8988T (cell line): ENCODE results near the gene NPTN.
"Not testable (repeated sequence)": the region's sequence is repeated elsewhere in the genome, so short reads cannot be mapped to it uniquely, and the experiment has no call there.

Experiments
- DNase-seq: peaks from one replicate; pipeline ENCODE4 v3.0.0; 2011

The NPTN gene

DNA sequence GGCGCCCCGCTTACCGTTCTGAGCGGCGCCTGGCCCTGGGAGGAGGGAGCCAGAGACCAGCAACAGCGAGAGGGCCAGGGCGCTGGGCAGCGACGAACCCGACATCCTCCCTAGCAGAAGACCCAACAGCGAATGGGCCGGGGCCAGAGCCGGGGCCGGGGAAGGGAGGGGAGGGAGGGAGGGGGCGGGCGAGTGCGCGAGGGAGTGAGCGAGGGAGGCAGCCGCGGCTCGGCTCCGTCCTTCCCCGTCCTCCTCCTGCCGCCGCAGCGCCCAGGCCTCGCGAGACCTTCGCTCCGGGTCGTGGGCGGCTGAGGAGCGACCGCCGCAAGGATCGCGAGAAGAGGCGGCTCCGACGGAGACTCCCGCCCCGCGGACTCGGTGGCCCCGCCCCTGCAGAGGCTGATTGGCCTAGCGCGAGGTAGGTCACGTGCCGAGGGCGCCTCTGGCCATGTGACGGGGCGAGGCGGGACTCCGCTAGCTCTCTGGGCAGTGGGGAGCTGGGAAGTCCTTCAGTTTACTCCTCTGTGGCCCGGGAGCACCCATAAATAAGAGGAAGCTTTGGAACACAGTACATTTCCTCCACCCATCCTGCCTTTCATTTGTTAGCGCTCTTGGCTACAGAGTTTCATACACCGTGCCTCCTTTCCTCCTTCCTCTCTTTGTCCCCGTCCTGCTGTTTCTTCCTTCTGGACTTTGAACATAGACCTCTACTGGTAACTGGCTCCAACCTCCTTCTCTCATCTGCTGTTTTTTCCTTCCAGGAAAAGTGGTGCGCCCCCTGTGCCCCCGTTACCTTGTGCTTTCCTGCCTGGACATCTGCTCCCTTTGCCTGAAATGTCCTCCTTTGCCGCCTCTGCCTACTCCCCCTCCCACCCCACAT, at the start of gene NPTN:
NPTN (minus strand) TSS at position 279 of the 880 bp plus-strand sequence; CDS start at position 105, 174 bp downstream.
- peak; percentile 72 for DNase-seq

DNA sequence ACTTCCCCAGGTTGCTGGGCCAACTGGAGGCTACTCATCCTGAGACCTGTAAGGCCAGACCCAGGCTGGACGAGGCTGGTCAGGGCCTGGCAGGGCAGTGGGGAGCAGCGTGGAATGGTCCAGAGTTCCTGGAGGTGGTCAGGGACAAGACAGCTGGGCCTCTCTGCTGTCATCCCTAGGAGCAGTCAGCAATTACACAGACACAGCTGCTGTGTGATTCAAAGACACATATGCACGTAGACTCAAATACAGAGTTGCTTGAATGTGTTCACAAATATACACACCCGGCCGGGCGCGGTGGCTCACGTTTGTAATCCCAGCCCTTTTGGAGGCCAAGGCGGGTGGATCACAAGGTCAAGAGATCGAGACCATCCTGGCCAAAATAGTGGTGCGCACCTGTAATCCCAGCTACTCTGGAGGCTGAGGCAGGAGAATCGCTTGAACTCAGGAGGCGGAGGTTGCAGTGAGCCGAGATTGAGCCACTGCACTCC, 49.5 kb upstream of the NPTN start:
- no peak for DNase-seq

DNA sequence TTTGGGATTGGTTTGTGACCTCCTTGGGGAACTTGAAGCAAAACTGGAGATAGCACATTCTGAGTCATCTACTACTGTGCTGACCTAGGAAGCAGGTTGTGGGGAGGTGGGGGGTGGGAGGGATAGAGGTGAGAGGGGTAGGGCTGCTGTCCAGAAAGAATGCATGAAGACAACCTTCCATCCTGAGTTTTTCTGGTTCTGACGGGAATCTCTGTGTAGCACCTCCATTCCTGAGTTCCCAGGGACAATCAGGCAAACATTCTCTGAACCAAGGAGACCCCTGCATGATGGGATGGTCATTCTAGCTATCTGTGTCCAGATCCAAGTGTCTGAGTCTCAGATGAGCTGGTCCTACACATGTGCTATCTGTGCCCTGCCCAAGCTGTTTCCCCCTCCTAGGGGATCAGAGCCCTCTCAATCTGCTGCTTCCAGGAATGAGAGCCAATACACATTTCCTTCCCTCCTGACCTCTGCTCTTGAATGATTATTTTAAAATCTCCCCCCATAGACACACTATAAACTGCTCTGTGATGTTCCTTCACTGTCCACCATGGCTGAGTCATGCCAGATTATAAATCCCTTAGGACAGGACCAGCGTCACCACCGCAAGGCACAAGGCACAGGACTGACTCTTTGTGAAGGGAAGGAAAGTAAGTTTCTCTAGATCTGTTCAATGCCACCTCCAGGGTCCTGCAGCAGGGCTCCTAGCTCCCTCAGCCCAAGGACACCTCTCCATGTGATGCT, 48.8 kb upstream of the NPTN start:
- no peak for DNase-seq

DNA sequence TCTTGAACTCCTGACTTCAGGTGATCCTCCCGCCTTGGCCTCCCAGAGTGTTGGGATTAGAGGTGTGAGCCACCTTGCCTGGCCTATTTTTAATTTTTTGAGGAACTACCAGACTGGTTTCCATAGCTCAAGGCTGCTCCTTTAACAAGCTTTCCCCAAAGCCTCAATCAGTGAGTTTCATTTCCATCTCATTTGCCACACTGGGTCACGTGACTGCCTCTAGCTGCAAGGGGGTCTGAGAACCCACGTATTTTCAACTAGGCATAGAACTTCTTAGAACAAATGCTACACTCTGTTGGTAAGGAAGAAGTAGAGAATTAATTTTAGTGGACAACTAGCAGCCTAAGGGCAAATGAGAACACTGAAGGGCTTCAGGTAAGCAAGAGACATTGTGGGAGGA, 47.9 kb upstream of the NPTN start:
- no peak for DNase-seq

DNA sequence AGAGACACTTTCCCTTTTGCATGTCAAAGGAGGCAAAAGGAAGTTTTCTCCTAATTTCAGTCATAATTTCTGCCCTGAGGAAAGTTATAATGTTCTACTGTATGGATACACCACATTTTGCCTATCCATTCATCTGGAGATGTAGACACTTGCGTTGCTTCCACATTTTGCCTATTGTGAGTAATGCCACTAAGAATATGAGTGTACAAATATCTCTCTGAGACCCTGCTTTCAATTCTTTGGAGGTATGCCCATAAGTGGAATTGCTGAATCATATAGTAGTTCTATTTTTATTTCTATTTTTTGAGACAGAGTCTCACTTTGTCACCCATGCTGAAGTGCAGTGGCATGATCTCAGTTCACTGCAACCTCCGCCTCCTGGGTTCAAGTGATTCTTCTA, 47.4 kb upstream of the NPTN start:
- DNase-seq: no peak

DNA sequence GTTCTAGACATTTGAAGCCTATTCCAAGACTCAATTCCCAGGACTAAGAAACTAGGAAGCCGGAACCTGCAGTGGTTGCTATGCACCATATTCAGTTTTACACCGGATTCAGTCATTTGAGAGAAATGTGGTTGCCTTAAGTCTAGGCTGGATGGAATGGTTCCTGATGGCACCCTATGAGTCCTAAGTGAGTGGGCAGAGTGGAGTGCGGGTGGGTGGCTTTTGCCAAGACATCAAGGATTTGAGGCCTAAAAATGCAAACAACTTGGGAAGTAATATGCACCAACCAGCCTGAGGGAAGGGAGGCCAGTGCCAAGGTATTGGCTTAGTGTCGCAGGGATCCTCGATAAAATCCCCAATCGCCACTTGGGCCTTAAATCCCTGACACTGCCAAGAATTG, 46.8 kb upstream of the NPTN start:
- DNase-seq: no peak

DNA sequence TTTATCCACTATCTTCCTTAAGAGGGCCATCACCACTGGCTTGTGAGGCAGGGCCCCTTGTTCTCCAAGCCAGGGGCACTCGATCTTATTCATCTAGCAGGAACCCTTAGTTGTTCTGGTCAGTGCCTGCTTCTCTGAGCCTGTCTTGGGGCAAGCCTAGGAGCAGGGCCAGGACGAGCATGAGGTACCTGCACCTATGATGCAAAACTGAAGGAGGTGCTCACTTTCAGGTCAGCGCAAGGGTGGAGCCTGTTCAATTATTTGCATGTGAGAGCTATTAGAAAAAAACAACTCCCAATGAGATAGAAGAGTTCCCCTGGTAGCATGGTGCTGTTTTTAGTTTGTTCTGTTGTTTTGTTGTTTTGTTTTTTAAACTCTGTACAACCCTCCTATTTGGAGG, 46.0 kb upstream of the NPTN start:
- no peak for DNase-seq

DNA sequence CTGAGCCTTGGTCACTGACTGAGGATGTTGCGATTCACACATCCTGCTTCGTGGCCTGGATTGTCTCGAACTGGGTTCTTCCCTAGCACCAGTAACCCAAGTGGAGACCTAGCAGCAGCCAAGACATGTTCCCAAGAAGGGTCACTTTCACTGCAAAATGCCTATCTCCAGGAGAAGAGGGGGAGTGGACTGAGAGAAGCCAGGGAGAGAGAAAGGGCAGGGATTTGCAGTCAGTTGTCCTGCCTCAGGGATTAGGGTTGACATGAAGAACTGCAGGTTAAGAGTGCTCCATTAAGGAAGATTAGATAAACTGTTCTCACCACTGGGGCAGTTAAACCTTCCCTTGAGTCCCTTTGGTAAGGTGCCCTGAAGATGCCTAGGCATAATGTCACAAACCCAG, 45.3 kb upstream of the NPTN start:
- DNase-seq: no peak

DNA sequence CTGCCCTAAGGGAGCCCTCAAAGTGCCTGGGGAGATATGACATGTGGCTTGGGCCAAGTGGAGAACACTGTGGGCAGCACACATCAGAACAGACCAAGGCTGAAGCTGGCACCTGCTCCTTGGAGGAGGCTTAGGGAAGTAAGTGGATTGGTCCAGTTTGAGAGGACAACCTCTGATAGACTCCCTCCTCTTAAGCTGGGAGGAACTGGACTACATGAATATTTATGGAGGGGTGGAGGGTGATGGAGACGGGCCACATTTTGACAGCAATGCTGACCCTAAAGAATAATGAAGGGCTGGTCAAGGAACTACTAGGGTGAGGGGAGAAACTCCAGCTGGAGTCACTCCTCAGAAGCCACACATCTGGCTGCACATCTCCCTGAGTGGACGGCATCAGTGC, 44.5 kb upstream of the NPTN start:
- DNase-seq: no peak

DNA sequence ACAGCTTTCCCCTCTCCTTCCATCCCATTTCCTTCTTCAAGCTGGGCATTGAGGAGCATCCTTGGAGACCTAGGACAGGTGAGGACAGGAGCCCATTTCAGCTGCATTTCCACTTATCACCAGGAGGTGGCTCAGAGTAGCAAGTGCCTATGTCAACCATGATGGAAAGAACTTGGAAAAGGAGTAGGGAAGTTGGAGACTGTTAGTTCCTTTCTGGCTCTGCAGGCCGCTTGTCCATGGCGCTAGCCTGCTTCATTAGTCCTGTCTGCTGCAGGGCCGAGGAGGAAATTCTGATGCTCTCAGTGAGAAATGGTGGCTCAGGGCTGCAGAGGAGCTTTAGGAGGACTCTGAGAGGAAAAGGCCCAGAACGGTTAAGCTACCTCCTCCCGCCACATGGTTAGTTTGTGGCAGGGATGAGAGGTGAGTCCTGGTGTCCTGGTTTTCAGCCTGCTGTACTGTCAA, 44.0 kb upstream of the NPTN start:
- DNase-seq: no peak

DNA sequence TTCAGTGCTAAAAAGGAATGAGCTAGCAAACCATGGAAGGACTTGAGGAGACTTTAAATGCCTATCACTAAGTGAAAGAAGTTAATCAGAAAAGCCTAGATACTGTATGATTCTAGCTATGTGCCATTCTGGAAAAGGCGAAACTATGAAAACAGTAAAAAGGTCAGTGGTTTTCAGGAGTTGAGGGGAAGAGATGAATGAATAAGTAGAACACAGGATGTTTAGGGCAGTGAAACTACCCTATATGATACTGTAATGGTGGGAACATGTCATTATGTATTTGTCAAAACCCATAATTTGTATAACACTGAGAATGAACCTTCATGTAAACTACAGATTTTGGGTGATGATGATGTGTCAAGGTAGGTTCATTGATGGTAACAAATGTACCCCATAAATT, 41.4 kb upstream of the NPTN start:
- DNase-seq: no peak

DNA sequence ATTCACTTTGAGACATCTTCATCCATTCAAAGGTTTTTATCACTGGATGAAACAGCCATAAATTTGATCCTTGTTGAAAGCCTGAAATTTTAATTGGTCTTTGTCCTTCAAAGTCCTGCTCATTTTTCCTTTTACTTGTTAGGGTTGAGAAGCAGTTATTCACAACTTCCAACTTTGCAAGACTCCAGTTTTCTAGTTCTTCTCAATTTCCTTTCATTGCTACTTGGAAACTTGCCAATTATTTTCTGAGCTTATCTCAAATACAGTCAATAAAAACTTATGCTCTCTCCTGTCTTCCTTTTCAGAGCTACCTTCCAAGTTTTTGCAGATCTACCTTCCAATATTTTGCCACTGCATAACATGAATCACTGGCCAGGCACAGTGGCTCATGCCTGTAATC, 27.3 kb upstream of the NPTN start:
- no peak for DNase-seq

DNA sequence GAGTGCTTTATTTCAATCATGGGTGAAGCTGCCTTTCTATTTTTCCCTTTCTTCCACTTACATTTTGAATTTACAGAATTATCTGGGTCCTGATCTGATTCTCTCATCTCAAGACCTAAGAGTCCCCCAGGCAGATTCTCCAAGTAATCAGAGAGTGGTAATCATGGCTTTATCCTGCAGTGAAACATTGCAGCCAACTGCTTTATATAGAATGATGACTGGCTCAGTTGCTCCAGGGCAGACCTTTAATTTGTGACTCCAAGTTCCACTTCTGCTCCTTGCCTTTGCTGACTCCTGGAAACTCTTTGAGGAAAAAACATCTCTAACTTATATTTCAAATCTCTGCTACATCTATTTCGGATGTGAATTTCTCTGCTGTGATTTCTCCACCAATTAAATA, 25.5 kb upstream of the NPTN start:
- DNase-seq: no peak

DNA sequence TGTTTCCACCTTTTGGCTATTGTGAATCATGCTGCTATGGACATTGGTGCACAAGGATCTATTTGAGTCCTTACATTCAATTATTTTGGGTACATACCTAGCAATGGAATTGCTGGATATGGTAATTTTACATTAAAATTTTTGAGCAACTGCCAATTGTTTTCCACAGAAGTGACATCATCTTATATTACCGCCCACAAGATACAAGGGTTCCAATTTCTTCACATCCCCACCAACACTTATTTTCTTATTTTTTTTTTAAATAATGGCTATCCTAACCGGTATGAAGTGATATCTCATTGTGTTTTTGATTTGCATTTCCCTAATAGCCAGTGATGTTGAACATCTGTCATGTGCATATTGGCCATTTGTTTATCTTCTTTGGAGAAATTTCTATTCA, 22.5 kb upstream of the NPTN start:
- DNase-seq: no peak

DNA sequence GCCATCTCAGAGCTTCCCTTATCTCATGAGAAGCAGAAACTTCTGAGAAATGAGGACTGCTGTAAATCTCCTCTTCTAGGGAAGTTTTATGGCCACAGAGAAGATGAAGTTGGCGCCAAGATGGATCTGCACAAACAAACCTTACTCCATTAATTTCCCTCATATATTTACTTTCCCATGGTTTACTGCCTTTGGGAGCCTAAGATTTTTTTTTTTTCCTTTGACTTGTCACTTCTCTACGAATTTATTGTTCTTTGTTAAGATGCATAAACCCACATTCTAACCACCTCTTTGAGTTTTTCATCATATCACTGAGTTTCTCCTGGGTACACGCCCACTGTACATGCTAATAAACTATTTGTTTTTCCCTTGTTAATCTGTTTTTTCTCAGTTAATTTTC, 21.5 kb upstream of the NPTN start:
- no peak for DNase-seq

DNA sequence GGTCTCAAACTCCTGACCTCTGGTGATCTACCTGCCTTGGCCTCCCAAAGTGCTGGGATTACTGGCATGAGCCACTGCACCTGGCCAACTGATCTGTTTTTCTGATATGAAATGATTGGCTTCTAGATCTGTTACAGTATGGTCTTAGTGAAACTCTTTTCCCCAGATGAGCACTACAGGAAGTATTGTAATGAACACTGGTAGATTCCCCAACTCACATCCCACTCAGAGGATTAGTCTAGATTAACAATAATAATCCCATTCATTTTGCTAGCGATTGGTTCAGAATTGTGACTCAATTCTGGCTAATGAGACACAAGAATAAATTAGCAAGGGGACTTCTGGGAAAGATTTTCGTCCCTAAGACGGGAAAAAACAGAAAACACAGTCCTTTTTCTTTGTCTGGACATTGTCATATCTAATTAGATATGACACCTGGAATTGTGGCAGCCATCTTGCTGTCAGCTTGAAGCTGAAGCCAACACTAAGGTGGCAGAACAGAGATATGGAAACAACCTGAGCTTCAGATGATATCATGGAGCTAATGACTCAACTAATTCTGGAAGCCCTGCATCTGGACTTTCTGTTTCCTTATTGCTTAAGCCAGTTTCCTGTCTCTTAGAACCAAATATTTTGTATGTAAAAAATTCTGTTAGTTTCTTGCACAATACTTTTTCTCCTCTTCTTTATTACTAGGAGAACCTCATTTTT, 17.4 kb upstream of the NPTN start:
- no peak for DNase-seq

DNA sequence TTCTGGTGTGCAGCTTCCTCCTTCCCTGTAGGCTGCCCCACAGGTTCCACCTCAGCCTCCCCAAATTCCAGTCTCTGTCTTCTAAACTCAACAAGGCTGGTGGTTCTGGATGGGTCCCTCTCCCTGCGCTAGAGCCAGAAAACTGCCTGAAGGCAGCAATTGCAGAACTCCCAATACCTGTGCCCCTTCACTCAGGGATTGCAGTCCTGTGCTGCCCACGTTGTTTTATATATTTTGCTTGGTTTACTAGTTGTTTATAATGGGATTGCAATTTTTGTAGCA, 14.8 kb upstream of the NPTN start:
- no peak for DNase-seq

DNA sequence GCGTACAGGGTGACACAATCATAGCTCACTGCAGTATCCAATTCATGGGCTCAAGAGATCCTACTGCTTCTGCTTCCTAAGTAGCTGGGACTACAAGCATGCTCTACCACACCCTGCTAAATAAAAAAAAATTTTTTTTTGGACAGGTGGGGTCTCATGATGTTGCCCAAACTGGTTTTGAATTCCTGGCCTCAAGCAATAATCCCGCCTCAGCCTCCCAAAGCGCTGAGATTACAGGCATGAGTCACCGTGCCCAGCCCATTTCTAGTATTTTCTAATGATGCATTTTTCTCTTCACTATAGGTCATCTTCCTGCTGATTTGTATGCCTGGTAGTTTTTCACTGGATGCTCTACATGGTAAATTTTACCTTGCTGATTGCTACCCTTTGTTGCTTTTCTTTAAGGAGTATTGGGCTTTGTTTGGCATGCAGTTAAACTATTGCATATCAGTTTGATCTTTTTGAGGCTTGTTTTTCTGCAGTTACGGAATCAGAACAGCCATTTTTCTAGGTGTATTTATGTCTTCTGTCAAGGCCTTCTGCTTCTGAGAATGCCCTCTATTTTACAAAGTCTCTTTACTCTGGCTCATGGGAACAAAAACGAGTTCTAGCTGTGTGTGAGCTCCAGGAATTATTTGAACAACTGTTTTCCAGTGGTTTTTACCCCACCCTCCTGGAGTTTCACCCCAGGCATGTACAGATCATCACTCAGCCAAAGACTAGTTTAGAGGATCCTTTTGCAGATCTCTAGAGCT, 14.2 kb upstream of the NPTN start:
- DNase-seq: no peak

DNA sequence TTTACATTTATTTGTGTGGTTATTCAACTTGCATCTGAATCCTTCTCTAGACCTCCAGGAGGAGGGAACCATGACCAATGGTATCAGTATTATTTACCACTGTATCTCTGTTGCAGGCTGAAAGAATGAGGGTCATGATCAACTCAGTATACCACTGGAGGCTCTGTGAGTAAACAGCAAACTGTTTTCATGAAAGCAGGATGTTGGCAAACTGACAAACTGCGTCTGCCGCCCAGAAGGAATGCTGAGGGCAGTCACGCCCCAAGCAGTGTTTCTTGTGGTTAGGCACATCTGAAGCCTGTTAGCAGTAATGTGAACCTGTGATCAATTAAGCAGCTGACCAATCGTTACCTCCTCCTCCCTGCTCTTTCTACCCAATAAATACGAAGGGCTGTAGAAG, 6.3 kb upstream of the NPTN start:
- DNase-seq: not testable (repeated sequence)

DNA sequence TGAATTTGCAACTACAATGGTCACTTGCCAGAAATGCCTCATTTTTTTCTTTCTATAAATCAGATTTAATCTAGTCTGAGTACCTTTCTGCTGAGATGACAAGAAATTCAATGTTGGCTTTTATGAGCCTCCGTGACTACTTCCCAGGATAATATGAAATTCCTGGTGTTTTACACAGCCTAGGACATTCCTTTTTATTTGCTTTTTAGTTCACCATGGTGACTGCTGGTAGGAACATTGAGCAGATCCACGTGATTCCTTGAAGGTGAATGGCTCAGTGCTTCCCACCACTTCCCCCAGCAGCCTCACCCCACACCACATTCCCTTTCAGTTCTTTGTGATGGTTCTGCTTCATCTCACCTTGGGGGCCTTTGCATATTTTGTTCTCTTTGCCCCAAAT, 4.3 kb upstream of the NPTN start:
- DNase-seq: no peak

DNA sequence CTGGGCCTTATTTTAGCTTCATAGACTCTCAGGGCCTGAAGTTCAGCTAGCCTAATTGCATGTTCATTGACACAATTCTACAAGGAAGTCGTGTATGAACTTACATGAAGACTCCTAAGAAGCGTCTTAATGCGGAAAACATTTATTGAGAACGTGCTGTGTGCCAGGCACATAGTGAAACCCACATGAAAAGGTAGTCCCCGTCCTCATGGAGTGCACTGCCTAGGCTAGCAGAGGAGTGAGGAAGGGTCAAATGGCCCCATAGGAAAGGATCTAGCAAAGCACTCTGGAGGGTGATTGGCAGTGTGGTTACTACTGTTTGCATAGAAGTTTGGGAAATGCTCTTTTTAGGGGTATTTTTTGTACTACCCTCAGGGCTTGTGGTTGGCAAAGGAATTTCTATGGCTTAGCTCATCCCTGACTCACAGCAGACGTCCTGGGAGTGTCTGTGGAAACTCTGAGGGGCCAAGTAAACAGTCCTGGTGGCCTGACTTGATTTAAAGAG, 854 bp upstream of the NPTN start:
- DNase-seq: no peak

DNA sequence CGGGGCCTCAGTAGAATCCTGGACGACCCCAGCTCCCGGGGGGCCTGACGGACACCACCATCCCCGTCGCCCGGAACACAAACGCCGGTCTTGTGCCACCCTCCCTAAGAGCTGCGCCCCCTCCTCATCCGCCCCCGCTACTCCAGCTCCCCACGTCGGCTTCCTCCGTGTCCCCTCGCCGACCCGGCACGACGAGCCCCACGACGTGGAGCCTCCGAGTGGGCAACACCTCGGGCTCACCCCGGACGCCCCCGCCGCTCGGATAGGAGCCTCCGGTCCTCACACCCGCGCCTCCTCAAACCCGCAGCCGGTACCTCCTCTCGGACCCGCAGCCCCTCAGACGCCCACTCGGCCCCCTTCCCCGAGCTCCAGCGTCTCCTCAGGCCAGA, 525 bp downstream of the NPTN start:
- no peak for DNase-seq
